Activated naive CD8-positive, alpha-beta T cell (primary cell): ENCODE data around the gene BAX.
"Not testable (repeated sequence)": the region's sequence is repeated elsewhere in the genome, so short reads cannot be mapped to it uniquely, and the experiment has no call there.

ENCODE experiments used
- H3K27ac Mint-ChIP-seq: one replicate; pipeline ENCODE4 v1.8.0; 2021; ENCODE audit warnings: mixed read lengths
- H3K27me3 Mint-ChIP-seq: one replicate; pipeline ENCODE4 v1.8.0; 2021; ENCODE audit warnings: mixed read lengths
- H3K36me3 Mint-ChIP-seq: one replicate; pipeline ENCODE4 v1.8.0; 2021; ENCODE audit warnings: mixed read lengths
- H3K4me1 Mint-ChIP-seq: one replicate; pipeline ENCODE4 v1.8.0; 2021; ENCODE audit warnings: low read depth, mixed read lengths
- H3K4me3 Mint-ChIP-seq: one replicate; pipeline ENCODE4 v1.8.0; 2021; ENCODE audit warnings: mild to moderate bottlenecking, mixed read lengths
- H3K9me3 Mint-ChIP-seq: one replicate; pipeline ENCODE4 v1.8.0; 2021; ENCODE audit warnings: low read depth, mixed read lengths

BAX gene

GRCh38 chr19:48922548-48923490 is 31.9 kb upstream of the BAX start:
- H3K36me3 Mint-ChIP-seq, result peaks cover 2% of the 10 kb centered on the region
- no peaks in the 10 kb centered on the region for H3K9me3 Mint-ChIP-seq
- H3K4me1 Mint-ChIP-seq, result peaks cover 5% of the 10 kb centered on the region
- no peak overlapping the region for H3K4me3 Mint-ChIP-seq
- no peaks in the 10 kb centered on the region for H3K27me3 Mint-ChIP-seq
- H3K27ac Mint-ChIP-seq, result no peak overlapping the region

GRCh38 chr19:48925240-48925843 is 29.3 kb upstream of the BAX start:
- peaks cover 5% of the 10 kb centered on the region for H3K4me1 Mint-ChIP-seq
- H3K27ac Mint-ChIP-seq, result no peak overlapping the region
- H3K9me3 Mint-ChIP-seq, result no peaks in the 10 kb centered on the region
- H3K36me3 Mint-ChIP-seq, result peaks cover 2% of the 10 kb centered on the region
- H3K4me3 Mint-ChIP-seq, result no peak overlapping the region
- H3K27me3 Mint-ChIP-seq, result no peaks in the 10 kb centered on the region

GRCh38 chr19:48925890-48926289 is 28.8 kb upstream of the BAX start:
- not testable (repeated sequence) for H3K4me3 Mint-ChIP-seq, H3K36me3 Mint-ChIP-seq, H3K27me3 Mint-ChIP-seq, H3K9me3 Mint-ChIP-seq, H3K27ac Mint-ChIP-seq, H3K4me1 Mint-ChIP-seq

- no peaks in the 10 kb centered on the region for H3K27me3 Mint-ChIP-seq
- peak overlapping the region; percentile 53 for H3K4me3 Mint-ChIP-seq
- H3K27ac Mint-ChIP-seq, result no peak overlapping the region
Measured at GRCh38 chr19:48926909-48927308, 27.8 kb upstream of the BAX start.

GRCh38 chr19:48927692-48928091 is 27.0 kb upstream of the BAX start:
- not testable (repeated sequence) for H3K9me3 Mint-ChIP-seq, H3K27me3 Mint-ChIP-seq, H3K4me3 Mint-ChIP-seq, H3K36me3 Mint-ChIP-seq, H3K27ac Mint-ChIP-seq, H3K4me1 Mint-ChIP-seq

More at GRCh38 chr19:48926909-48927308, 27.8 kb upstream of the BAX start:
- H3K4me1 Mint-ChIP-seq, result peaks cover 5% of the 10 kb centered on the region
- H3K9me3 Mint-ChIP-seq, result no peaks in the 10 kb centered on the region
- H3K36me3 Mint-ChIP-seq, result peaks cover 2% of the 10 kb centered on the region

GRCh38 chr19:48928164-48929025 is 26.3 kb upstream of the BAX start:
- Mint-ChIP-seq H3K4me1 (peaks cover 8% of the 10 kb centered on the region), H3K36me3 (no peaks in the 10 kb centered on the region), H3K4me3 (no peak overlapping the region), H3K27ac (no peak overlapping the region), H3K9me3 (no peaks in the 10 kb centered on the region), H3K27me3 (no peaks in the 10 kb centered on the region)

GRCh38 chr19:48933382-48933932 is 21.2 kb upstream of the BAX start, which contains the start of gene DHDH:
DHDH (plus strand) TSS chr19:48933699; CDS start chr19:48933722, 23 bp downstream.
- Mint-ChIP-seq H3K4me3 (peak within 1 kb of the TSS; percentile 87), H3K27ac (peak within 1 kb of the TSS; percentile 7), H3K4me1 (peaks cover 13% of the 10 kb centered on the region), H3K36me3 (no peaks in the 10 kb centered on the region), H3K9me3 (no peaks in the 10 kb centered on the region), H3K27me3 (no peaks in the 10 kb centered on the region)

- Mint-ChIP-seq H3K27ac (no peak overlapping the region), H3K9me3 (no peaks in the 10 kb centered on the region), H3K4me1 (peaks cover 13% of the 10 kb centered on the region), H3K27me3 (no peaks in the 10 kb centered on the region), H3K4me3 (no peak overlapping the region), H3K36me3 (peaks cover 3% of the 10 kb centered on the region)
Measured at GRCh38 chr19:48934837-48935236, 19.8 kb upstream of the BAX start.

- Mint-ChIP-seq H3K4me1 (peaks cover 13% of the 10 kb centered on the region), H3K36me3 (peaks cover 4% of the 10 kb centered on the region), H3K27ac (no peak overlapping the region), H3K4me3 (no peak overlapping the region), H3K9me3 (no peaks in the 10 kb centered on the region), H3K27me3 (no peaks in the 10 kb centered on the region)
Measured at GRCh38 chr19:48935864-48936263, 18.8 kb upstream of the BAX start.

GRCh38 chr19:48938256-48938655 is 16.4 kb upstream of the BAX start:
- Mint-ChIP-seq H3K36me3 (peaks cover 10% of the 10 kb centered on the region), H3K9me3 (no peaks in the 10 kb centered on the region), H3K4me1 (peaks cover 11% of the 10 kb centered on the region), H3K27me3 (no peaks in the 10 kb centered on the region), H3K27ac (no peak overlapping the region), H3K4me3 (no peak overlapping the region)

GRCh38 chr19:48940902-48941301 is 13.8 kb upstream of the BAX start:
- Mint-ChIP-seq H3K9me3 (no peaks in the 10 kb centered on the region), H3K27me3 (no peaks in the 10 kb centered on the region), H3K27ac (no peak overlapping the region), H3K4me1 (no peaks in the 10 kb centered on the region), H3K4me3 (no peak overlapping the region), H3K36me3 (peaks cover 10% of the 10 kb centered on the region)

- no peak overlapping the region for H3K4me3 Mint-ChIP-seq
- peaks cover 10% of the 10 kb centered on the region for H3K36me3 Mint-ChIP-seq
- no peak overlapping the region for H3K27ac Mint-ChIP-seq
- no peaks in the 10 kb centered on the region for H3K9me3 Mint-ChIP-seq
- H3K4me1 Mint-ChIP-seq, result no peaks in the 10 kb centered on the region
- H3K27me3 Mint-ChIP-seq, result no peaks in the 10 kb centered on the region
Measured at GRCh38 chr19:48943081-48943480, 11.6 kb upstream of the BAX start.

GRCh38 chr19:48945415-48945814 is 9.3 kb upstream of the BAX start:
- Mint-ChIP-seq H3K27me3 (no peaks in the 10 kb centered on the region), H3K4me1 (no peaks in the 10 kb centered on the region), H3K27ac (no peak overlapping the region), H3K9me3 (no peaks in the 10 kb centered on the region), H3K36me3 (peaks cover 7% of the 10 kb centered on the region), H3K4me3 (no peak overlapping the region)

- Mint-ChIP-seq H3K36me3 (peaks cover 6% of the 10 kb centered on the region), H3K27ac (no peak overlapping the region), H3K9me3 (no peaks in the 10 kb centered on the region), H3K27me3 (no peaks in the 10 kb centered on the region), H3K4me3 (no peak overlapping the region), H3K4me1 (no peaks in the 10 kb centered on the region)
Measured at GRCh38 chr19:48945817-48946216, 8.9 kb upstream of the BAX start.
